ENCODE measurements around the gene FADS2.

DNA sequence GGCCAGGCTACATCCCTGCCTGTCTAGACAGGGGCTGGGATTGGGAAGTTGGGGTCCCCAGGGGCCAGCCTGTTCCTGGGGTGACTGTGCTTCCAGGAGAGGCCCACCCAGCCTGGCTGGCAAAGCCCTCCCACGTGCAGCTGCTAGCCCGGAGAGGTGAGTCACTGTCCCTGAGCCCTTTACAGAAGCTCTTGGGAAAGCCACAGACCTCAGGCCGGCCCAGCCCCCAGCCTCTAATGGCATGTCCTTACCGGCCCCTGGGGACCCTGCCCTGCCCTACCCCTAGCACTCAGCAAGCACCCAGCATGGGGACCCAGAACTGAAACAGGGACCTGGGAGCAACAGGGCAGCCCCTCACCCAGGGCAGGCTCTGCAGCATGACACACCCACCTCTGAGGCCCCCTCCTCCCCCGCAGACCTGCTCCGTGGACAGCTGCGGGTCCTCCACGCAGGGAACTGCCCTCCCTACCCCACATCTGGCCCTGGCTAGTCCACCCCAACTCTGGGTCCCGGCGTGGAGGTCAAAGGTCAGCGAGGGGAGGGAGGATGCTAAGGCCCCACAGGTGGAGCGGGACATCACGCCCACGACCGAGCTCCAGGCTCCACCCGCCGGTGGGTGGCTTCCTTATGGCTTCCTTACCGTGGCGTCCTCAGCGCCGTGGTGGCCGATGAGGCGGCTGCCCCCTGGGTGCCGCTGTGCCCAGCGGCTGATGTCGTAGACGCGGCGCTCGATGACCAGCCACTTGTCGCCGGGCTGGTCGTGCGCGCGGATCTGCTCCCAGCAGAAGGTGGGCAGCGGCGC, 62.6 kb downstream of the FADS2 start:
- TF ChIP-seq NFIC (IDR thresholded peaks at IDR 0.05; ENCODE audit: low read depth, low read length) (no peak), PAX5 (IDR thresholded peaks at IDR 0.05; ENCODE audit: borderline replicate concordance, low read depth, low read length) (no peak), YY1 (IDR thresholded peaks at IDR 0.05; ENCODE audit: low read depth, low read length) (no peak)

Measured in GM12878 (cell line).